HL-60 (cell line): ENCODE data around the gene MYOM3.
"Not testable (repeated sequence)": the region's sequence is repeated elsewhere in the genome, so short reads cannot be mapped to it uniquely, and the experiment has no call there.

ENCODE experiments used
- DNase-seq, 2 experiments: peaks; one replicate each; pipeline ENCODE4 v3.0.0-alpha.2; 2010 to 2020; ENCODE audit warnings: low read depth in 1 of 2, low spot score in 1 of 2
- H3K27ac ChIP-seq: fragments of 250-450 bp; sonication (Bioruptor Pico); replicated peaks from 2 replicates; pipeline ENCODE4 v1.5.1; 2020; ENCODE audit warnings: mild to moderate bottlenecking, moderate library complexity
- H3K27me3 ChIP-seq: fragments of 250-450 bp; sonication (Bioruptor Pico); 2 replicates; pipeline ENCODE4 v1.5.1; 2021; ENCODE audit warnings: mild to moderate bottlenecking, moderate library complexity; ENCODE audit not compliant: insufficient read depth, poor library complexity, severe bottlenecking
- H3K4me3 ChIP-seq: replicated peaks from 2 replicates; pipeline ENCODE4 v1.5.1; 2011; ENCODE audit warnings: mild to moderate bottlenecking, control low read depth, low read length; ENCODE audit not compliant: insufficient read depth
- CTCF ChIP-seq: IDR thresholded peaks from one replicate; pipeline ENCODE4 v1.5.1; 2011; ENCODE audit warnings: low read length, control low read depth, inconsistent platforms; ENCODE audit not compliant: insufficient read depth
- GABPA ChIP-seq: IDR thresholded peaks from 2 replicates; pipeline ENCODE4 v1.6.1; 2012; ENCODE audit warnings: low read depth
- POLR2AphosphoS5 ChIP-seq: IDR thresholded peaks from 2 replicates; pipeline ENCODE4 v1.6.1; 2012; ENCODE audit warnings: low read depth
- REST ChIP-seq: IDR thresholded peaks from 2 replicates; pipeline ENCODE4 v1.6.1; 2012; ENCODE audit warnings: low read depth; ENCODE audit not compliant: insufficient replicate concordance
- SPI1 ChIP-seq: IDR thresholded peaks from 2 replicates; pipeline ENCODE4 v1.6.1; 2012; ENCODE audit warnings: low read depth, mild to moderate bottlenecking, borderline replicate concordance

Gene MYOM3

GRCh38 chr1:24048205-24048869 lies 63.6 kb downstream of the MYOM3 start:
- no peak for TF ChIP-seq CTCF
- TF ChIP-seq REST: no peak
- no peak for TF ChIP-seq GABPA
- no peak for TF ChIP-seq SPI1
- no peak for TF ChIP-seq POLR2AphosphoS5
- no peak for DNase-seq

GRCh38 chr1:24047110-24047477 lies 64.8 kb downstream of the MYOM3 start:
- TF ChIP-seq SPI1 (no peak), REST (no peak), POLR2AphosphoS5 (no peak), GABPA (no peak), CTCF (no peak)
- Histone ChIP-seq H3K4me3 (no peak overlapping the region), H3K27me3 (no peaks in the 10 kb centered on the region), H3K27ac (no peak overlapping the region)
- DNase-seq: no peak

More at GRCh38 chr1:24048205-24048869, 63.6 kb downstream of the MYOM3 start:
- Histone ChIP-seq H3K27me3 (no peaks in the 10 kb centered on the region), H3K27ac (no peak overlapping the region), H3K4me3 (no peak overlapping the region)

- H3K4me3 ChIP-seq: no peak overlapping the region
- H3K27ac ChIP-seq: no peak overlapping the region
- no peak for DNase-seq
- TF ChIP-seq GABPA (no peak), POLR2AphosphoS5 (no peak), CTCF (no peak), SPI1 (no peak), REST (no peak)
- no peaks in the 10 kb centered on the region for H3K27me3 ChIP-seq
Measured at GRCh38 chr1:24045771-24046170, 66.2 kb downstream of the MYOM3 start.

- not testable (repeated sequence) for H3K27me3 ChIP-seq, H3K4me3 ChIP-seq, DNase-seq, H3K27ac ChIP-seq
Measured at GRCh38 chr1:24044672-24045071, 67.3 kb downstream of the MYOM3 start.
